ENCODE results near the gene HLF.

HLF gene

GRCh38 chr17:55275894-55276804, 11.4 kb downstream of the HLF start:
- DNase-seq (ENCODE audit: low spot score) = no peak

GRCh38 chr17:55278173-55278961, 13.6 kb downstream of the HLF start:
- no peak for DNase-seq (ENCODE audit: low spot score)

GRCh38 chr17:55279203-55279602, 14.4 kb downstream of the HLF start:
- no peak for DNase-seq (ENCODE audit: low spot score)

- DNase-seq (ENCODE audit: low spot score) = no peak
These were observed 15.0 kb downstream of the HLF start for GRCh38 chr17:55279788-55280187.

GRCh38 chr17:55280212-55280611, 15.5 kb downstream of the HLF start:
- no peak for DNase-seq (ENCODE audit: low spot score)

- DNase-seq (ENCODE audit: low spot score) = no peak
These were observed 17.1 kb downstream of the HLF start for GRCh38 chr17:55281649-55282378.

- DNase-seq (ENCODE audit: low spot score) = no peak
These were observed 17.6 kb downstream of the HLF start for GRCh38 chr17:55282379-55282702.

GRCh38 chr17:55282741-55283140, 18.0 kb downstream of the HLF start:
- DNase-seq (ENCODE audit: low spot score) = no peak

GRCh38 chr17:55283256-55283965, 18.7 kb downstream of the HLF start:
- no peak for DNase-seq (ENCODE audit: low spot score)

GRCh38 chr17:55284001-55284884, 19.5 kb downstream of the HLF start:
- DNase-seq (ENCODE audit: low spot score) = no peak

GRCh38 chr17:55284944-55285339, 20.2 kb downstream of the HLF start:
- DNase-seq (ENCODE audit: low spot score) = no peak

- no peak for DNase-seq (ENCODE audit: low spot score)
These were observed 20.9 kb downstream of the HLF start for GRCh38 chr17:55285340-55286301.

GRCh38 chr17:55286681-55287589, 22.2 kb downstream of the HLF start:
- DNase-seq (ENCODE audit: low spot score) = no peak

GRCh38 chr17:55288356-55289105, 23.8 kb downstream of the HLF start:
- no peak for DNase-seq (ENCODE audit: low spot score)

GRCh38 chr17:55289106-55289446, 24.3 kb downstream of the HLF start:
- no peak for DNase-seq (ENCODE audit: low spot score)

GRCh38 chr17:55289978-55290377, 25.2 kb downstream of the HLF start:
- no peak for DNase-seq (ENCODE audit: low spot score)

- no peak for DNase-seq (ENCODE audit: low spot score)
These were observed 25.8 kb downstream of the HLF start for GRCh38 chr17:55290492-55291113.

GRCh38 chr17:55291114-55291507, 26.4 kb downstream of the HLF start:
- no peak for DNase-seq (ENCODE audit: low spot score)
